Erythroblast (primary cell): ENCODE measurements around the gene RTL10.

Source experiments
- GATA1 ChIP-seq: IDR thresholded peaks from 2 replicates; pipeline ENCODE4 v1.6.1; 2011; ENCODE audit warnings: low read depth, mild to moderate bottlenecking, control low read depth, low read length, moderate library complexity
- POLR2A ChIP-seq: IDR thresholded peaks from 2 replicates; pipeline ENCODE4 v1.6.1; 2011; ENCODE audit warnings: mild to moderate bottlenecking, low read length

- TF ChIP-seq POLR2A: no peak
- TF ChIP-seq GATA1: no peak
These were observed 15.7 kb upstream of the RTL10 start for GRCh38 chr22:19870153-19871022.
